ENCODE results near the gene ADAMTS18.

DNA sequence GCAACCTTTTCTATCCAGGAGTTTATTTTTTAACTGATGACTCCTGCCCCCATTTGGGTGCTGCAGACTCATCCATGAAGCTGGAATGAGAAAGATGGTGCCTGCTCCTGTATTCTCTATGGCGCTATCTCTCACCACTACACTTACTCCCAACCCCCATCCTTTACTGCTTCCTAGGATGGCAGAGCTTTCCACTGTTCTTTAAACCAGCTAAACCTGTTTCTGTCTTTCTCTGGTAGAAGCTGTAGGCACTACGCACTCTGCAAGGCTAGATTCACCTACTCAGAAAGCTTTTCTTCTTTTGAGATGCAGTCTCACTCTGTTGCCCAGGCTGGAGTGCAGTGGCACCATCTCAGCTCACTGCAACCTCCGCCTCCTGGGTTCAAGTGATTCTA is 47.0 kb downstream of the ADAMTS18 start:
- TF ChIP-seq, protein P1, sequence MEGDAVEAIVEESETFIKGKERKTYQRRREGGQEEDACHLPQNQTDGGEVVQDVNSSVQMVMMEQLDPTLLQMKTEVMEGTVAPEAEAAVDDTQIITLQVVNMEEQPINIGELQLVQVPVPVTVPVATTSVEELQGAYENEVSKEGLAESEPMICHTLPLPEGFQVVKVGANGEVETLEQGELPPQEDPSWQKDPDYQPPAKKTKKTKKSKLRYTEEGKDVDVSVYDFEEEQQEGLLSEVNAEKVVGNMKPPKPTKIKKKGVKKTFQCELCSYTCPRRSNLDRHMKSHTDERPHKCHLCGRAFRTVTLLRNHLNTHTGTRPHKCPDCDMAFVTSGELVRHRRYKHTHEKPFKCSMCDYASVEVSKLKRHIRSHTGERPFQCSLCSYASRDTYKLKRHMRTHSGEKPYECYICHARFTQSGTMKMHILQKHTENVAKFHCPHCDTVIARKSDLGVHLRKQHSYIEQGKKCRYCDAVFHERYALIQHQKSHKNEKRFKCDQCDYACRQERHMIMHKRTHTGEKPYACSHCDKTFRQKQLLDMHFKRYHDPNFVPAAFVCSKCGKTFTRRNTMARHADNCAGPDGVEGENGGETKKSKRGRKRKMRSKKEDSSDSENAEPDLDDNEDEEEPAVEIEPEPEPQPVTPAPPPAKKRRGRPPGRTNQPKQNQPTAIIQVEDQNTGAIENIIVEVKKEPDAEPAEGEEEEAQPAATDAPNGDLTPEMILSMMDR (IDR thresholded peaks at IDR 0.05; ENCODE audit: extremely low read depth in 1 of 2, insufficient read depth in 1 of 2, low read depth in 1 of 2, low read length in 2 of 2) = no peak
- TF ChIP-seq EZH2 (IDR thresholded peaks at IDR 0.05; ENCODE audit: borderline replicate concordance, low read depth, low read length, severe bottlenecking) (no peak), POLR2A (IDR thresholded peaks at IDR 0.05; ENCODE audit: low read depth, low read length) (no peak)
